SU-DHL-6 (cell line): ENCODE results near the gene BTBD16.

Experiments used
- CTCF ChIP-seq: fragments of 200-600 bp; sonication (generic); IDR thresholded peaks from one replicate; pipeline ENCODE4 v1.5.1; 2017; ENCODE audit warnings: antibody characterized with exemption, mild to moderate bottlenecking, low read length, moderate library complexity; ENCODE audit not compliant: insufficient read depth, poor library complexity, severe bottlenecking
- EZH2phosphoT487 ChIP-seq: fragments of 200-600 bp; sonication (generic), shearing (Covaris generic); conservative IDR thresholded peaks from 2 replicates; pipeline ENCODE4 v1.6.1; 2018; ENCODE audit warnings: mild to moderate bottlenecking, antibody characterized with exemption, low read length, moderate library complexity, mixed read lengths

GRCh38 chr10:122387572-122387971 is 116.5 kb downstream of the BTBD16 start:
- TF ChIP-seq CTCF: no peak
- no peak for TF ChIP-seq EZH2phosphoT487
